Keratinocyte (primary cell): Measurements from ENCODE around the gene LHFPL6. TPM values are rescaled to one million over a fixed set of nuclear protein-coding genes. Genes with fewer than 3 reads are reported as not detected.

Experiments used
- DNase-seq: peaks from one replicate; pipeline ENCODE4 v3.0.0-alpha.2; 2011; ENCODE audit warnings: low read depth, missing footprints, low spot score
- FAIRE-seq: peaks from 2 replicates; lab custom pipeline; 2011; peaks lifted over from hg19 to GRCh38; lab: Jason Lieb, UNC
- H2AFZ ChIP-seq: 2 replicates; pipeline ENCODE4 v1.6.0; 2012; ENCODE audit warnings: low read length, control low read depth, inconsistent platforms; ENCODE audit not compliant: control insufficient read depth
- H3K27ac ChIP-seq: 2 replicates; pipeline ENCODE4 v1.5.1; 2011; ENCODE audit warnings: low read length; ENCODE audit not compliant: control insufficient read depth, insufficient read depth
- H3K27me3 ChIP-seq: 3 replicates; pipeline ENCODE4 v1.6.0; 2011; ENCODE audit warnings: low read length; ENCODE audit not compliant: control insufficient read depth, insufficient read depth; ENCODE audit errors: extremely low read depth
- H3K36me3 ChIP-seq, 2 experiments: 2 replicates in 1 of 2; 3 replicates in 1 of 2; pipeline ENCODE4 v1.5.1; 2011; ENCODE audit warnings: low read length in 2 of 2, mild to moderate bottlenecking in 1 of 2; ENCODE audit not compliant: control insufficient read depth in 2 of 2, insufficient read depth in 2 of 2; ENCODE audit errors: extremely low read depth in 1 of 2
- H3K4me1 ChIP-seq: 3 replicates; pipeline ENCODE4 v1.5.1; 2011; ENCODE audit warnings: low read length; ENCODE audit not compliant: control insufficient read depth, insufficient read depth; ENCODE audit errors: extremely low read depth
- H3K4me2 ChIP-seq: 3 replicates; pipeline ENCODE4 v1.6.0; 2011; ENCODE audit warnings: low read depth, low read length; ENCODE audit not compliant: control insufficient read depth, insufficient read depth; ENCODE audit errors: extremely low read depth
- H3K4me3 ChIP-seq, 3 experiments: fragments of 200-600 bp in 1 of 3; sonication (generic) in 1 of 3; 2 replicates in 2 of 3; 3 replicates in 1 of 3; pipeline ENCODE4 v1.5.1; 2011 to 2016; ENCODE audit warnings: low read length in 3 of 3, mild to moderate bottlenecking in 3 of 3, control low read depth in 2 of 3, inconsistent platforms in 1 of 3, low read depth in 1 of 3, mixed read lengths in 1 of 3, mixed run types in 1 of 3, moderate library complexity in 1 of 3; ENCODE audit not compliant: control insufficient read depth in 2 of 3, insufficient read depth in 2 of 3; ENCODE audit errors: extremely low read depth in 1 of 3
- H3K79me2 ChIP-seq: 2 replicates; pipeline ENCODE4 v1.6.0; 2012; ENCODE audit warnings: low read length; ENCODE audit not compliant: control insufficient read depth, insufficient read depth
- H3K9ac ChIP-seq: 3 replicates; pipeline ENCODE4 v1.6.0; 2011; ENCODE audit warnings: low read length; ENCODE audit not compliant: control insufficient read depth, insufficient read depth; ENCODE audit errors: extremely low read depth
- H3K9me1 ChIP-seq: 3 replicates; pipeline ENCODE4 v1.6.0; 2011; ENCODE audit warnings: low read length; ENCODE audit not compliant: control insufficient read depth, insufficient read depth; ENCODE audit errors: extremely low read depth
- H3K9me3 ChIP-seq: 2 replicates; pipeline ENCODE4 v1.5.1; 2012; ENCODE audit warnings: low read depth, low read length; ENCODE audit not compliant: control insufficient read depth
- H4K20me1 ChIP-seq: 3 replicates; pipeline ENCODE4 v1.6.0; 2011; ENCODE audit warnings: low read length; ENCODE audit not compliant: control insufficient read depth, insufficient read depth; ENCODE audit errors: extremely low read depth
- CTCF ChIP-seq, 3 experiments: IDR thresholded peaks in 1 of 3; conservative IDR thresholded peaks in 1 of 3; optimal IDR thresholded peaks in 1 of 3; 2 replicates in 2 of 3; 3 replicates in 1 of 3; pipeline versions ENCODE3 to v1.5.1; 2011; ENCODE audit warnings: low read length in 3 of 3, mild to moderate bottlenecking in 3 of 3, moderate library complexity in 2 of 3, control low read depth in 1 of 3, inconsistent platforms in 1 of 3; ENCODE audit not compliant: insufficient read depth in 2 of 3; ENCODE audit errors: extremely low read depth in 1 of 3
- EZH2 ChIP-seq: IDR thresholded peaks from one replicate; pipeline ENCODE4 v1.6.1; 2012; ENCODE audit warnings: inconsistent platforms, mild to moderate bottlenecking, low read length, moderate library complexity
- dilution Hi-C: fragments of 300-500 bp; cut with MboI; formaldehyde crosslinking; loops from one replicate; pipeline ENCODE4 v1.7.0; 2020; ENCODE audit warnings: low sequenced_read_pairs; ENCODE audit not compliant: extremely low pct_ligation_motif_present
- polyA plus RNA-seq, 5 experiments: library from polyadenylated mRNA; depleted of rRNA in 3 of 5; stranded (reverse) in 3 of 5; stranded (forward) in 1 of 5; unstranded in 1 of 5; fragments of >200 nt; gene quantifications; 1 replicate in 1 of 5; 2 replicates in 3 of 5; 3 replicates in 1 of 5; pipeline versions ENCODE4 v1.2.1 to v1.2.3, GENCODE V29; 2011 to 2012; ENCODE audit warnings: missing spikeins in 2 of 5, low read depth in 1 of 5, low replicate concordance in 1 of 5

The LHFPL6 gene
- polyA plus RNA-seq, 1 donor (not counting 4 experiments of a cell fraction or from before 2014, with no cell fraction given), result 15.8 TPM

GRCh38 chr13:39550931-39551330 is 52.1 kb downstream of the LHFPL6 start:
- Histone ChIP-seq H3K27ac (no peak overlapping the region), H3K4me2 (no peak overlapping the region), H3K4me1 (peaks cover 8% of the 10 kb centered on the region), H4K20me1 (no peaks in the 10 kb centered on the region), H3K4me3 (no peak overlapping the region), H3K9ac (no peak overlapping the region), H3K79me2 (no peaks in the 10 kb centered on the region), H3K27me3 (no peaks in the 10 kb centered on the region), H3K9me3 (no peaks in the 10 kb centered on the region), H2AFZ (no peak overlapping the region), H3K9me1 (no peaks in the 10 kb centered on the region), H3K36me3 (no peaks in the 10 kb centered on the region)
- no peak for FAIRE-seq
- no peak for DNase-seq
- TF ChIP-seq EZH2 (no peak), CTCF (optimal IDR thresholded peaks at IDR 0.05 in 1 of 3, IDR thresholded peaks at IDR 0.05 in 1 of 3, conservative IDR thresholded peaks at IDR 0.05 in 1 of 3; ENCODE audit: extremely low read depth in 1 of 3, insufficient read depth in 2 of 3, low read length in 3 of 3) (no peak)
- dilution Hi-C loops, result no loop called here

- no peak overlapping the region for H2AFZ ChIP-seq
- no peaks in the 10 kb centered on the region for H3K79me2 ChIP-seq
- FAIRE-seq (no peak), DNase-seq (no peak)
- H3K4me2 ChIP-seq, result no peak overlapping the region
- no peak overlapping the region for H3K27ac ChIP-seq
- TF ChIP-seq EZH2, result no peak
- no peak for TF ChIP-seq CTCF (optimal IDR thresholded peaks at IDR 0.05 in 1 of 3, IDR thresholded peaks at IDR 0.05 in 1 of 3, conservative IDR thresholded peaks at IDR 0.05 in 1 of 3; ENCODE audit: extremely low read depth in 1 of 3, insufficient read depth in 2 of 3, low read length in 3 of 3)
- H3K9ac ChIP-seq, result no peak overlapping the region
- H3K27me3 ChIP-seq, result no peaks in the 10 kb centered on the region
- dilution Hi-C loops, result no loop called here
- H4K20me1 ChIP-seq, result no peaks in the 10 kb centered on the region
- H3K9me1 ChIP-seq, result no peaks in the 10 kb centered on the region
- no peaks in the 10 kb centered on the region for H3K9me3 ChIP-seq
- peaks cover 13% of the 10 kb centered on the region for H3K4me1 ChIP-seq
- no peaks in the 10 kb centered on the region for H3K36me3 ChIP-seq
- H3K4me3 ChIP-seq, result no peak overlapping the region
Measured at GRCh38 chr13:39547108-39547507, 55.9 kb downstream of the LHFPL6 start.
